GM19397 (cell line): ENCODE measurements around the gene SCAF4.

Experiments
- ATAC-seq: cut with Tn5 transposase; IDR thresholded peaks from one replicate; pipeline ENCODE4 v1.9.1; 2021; ENCODE audit warnings: mild to moderate bottlenecking, moderate library complexity; ENCODE audit not compliant: unreplicated experiment

Gene SCAF4

DNA sequence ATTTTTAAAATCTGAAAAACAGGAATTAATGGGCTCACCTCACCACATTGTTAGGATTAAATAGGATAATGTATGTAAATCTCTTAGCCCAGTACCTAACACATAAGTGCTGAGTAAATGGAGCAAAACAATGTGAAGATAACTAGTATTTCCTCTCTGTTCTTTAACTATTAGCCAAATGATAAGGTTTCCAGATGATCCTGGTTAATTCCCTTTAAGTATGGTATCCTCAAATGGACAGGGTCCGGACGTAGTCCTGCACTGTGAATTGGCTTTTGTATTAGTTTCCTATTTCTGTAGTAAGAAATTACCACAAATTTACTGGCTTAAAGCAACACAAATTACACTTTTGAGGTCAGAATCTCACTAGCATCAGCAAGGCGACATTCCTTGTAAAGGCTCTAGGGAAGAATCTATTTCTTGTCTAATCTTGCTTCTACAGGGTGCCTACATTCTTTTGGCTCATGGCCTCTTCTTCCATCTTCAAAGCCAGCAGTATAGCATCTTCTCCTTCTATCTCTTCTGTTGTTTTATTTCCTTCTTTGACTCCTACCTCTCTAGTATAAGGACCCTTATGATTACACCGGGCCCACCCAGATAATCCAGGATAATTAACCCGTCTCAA, 17.1 kb downstream of the SCAF4 start:
- ATAC-seq = no peak

DNA sequence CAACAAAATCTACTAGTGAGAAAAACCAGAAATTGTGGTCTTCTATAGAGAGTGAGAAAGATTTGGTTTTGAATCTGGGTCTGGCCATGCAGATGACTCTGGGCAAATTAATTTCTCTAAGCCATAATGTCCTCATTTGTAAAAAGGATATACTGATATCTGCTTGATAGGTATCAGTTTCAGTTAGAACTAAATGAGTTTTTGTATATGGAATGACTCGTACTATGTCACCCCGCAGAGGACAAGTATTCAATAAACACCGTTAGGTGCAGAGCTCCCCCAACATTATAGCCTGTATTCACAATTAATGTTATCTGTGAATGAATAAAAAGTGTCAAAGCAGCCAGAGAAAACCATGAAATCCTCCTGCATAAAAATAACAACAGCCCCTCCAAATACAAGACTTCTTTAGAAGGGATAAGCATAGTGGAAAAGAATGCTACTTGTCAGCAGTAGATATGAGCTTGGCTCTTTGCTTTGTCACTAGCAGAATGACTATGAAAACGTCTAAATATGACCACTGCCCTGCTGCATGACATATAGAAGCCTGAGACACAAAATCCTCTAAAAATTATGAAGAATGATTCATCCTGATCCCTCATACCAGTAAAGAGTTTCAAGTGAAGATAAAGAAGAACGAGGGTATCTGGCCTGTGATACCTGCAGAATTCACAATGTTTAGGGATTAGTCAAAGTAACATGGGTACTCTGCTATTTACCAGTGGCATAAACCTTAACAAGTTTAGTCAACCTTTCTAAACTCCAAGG, 17.8 kb downstream of the SCAF4 start:
- no peak for ATAC-seq

DNA sequence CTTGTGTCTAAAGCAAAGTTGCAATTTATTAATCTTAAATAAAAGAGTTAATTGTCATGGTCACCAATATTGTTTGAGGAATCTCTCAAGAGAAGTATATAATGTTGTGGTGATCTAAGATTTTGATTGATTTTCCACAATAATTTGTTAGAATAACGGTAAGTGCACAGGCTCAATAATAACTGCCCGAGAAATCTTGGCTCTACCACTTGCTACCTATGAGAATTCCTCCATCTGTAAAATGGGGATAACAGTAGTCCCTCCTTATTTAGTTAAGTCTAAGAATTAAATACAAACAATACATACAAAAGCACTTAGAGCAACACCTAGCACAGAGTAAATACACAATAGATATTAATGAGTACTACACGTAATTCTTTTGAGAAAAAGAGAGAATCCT, 18.8 kb downstream of the SCAF4 start:
- ATAC-seq = no peak

DNA sequence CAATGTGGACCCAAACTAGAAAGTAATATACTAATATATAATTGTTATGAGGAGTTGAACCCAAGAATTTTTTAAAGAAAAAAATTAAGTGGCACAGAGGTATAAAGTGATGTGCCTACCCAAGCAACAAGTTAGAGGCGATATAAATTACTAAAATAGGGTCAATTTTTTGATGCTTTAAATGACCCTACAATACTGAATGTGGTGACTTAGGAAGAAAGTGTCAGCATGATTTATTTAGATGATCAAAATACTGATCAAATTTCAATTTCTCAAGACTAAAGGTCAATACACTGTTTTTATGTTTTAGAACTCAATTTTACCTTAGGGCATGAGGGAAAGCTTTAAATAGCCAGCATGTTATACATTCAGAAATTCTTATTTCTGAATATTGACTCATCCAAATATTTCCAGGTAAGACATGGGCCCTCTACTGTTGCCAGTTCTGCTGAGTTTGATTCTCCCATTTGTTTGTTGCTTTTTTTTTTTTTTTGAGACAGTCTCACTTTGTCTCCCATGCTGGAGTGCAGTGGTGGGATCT, 20.1 kb downstream of the SCAF4 start:
- ATAC-seq = no peak

DNA sequence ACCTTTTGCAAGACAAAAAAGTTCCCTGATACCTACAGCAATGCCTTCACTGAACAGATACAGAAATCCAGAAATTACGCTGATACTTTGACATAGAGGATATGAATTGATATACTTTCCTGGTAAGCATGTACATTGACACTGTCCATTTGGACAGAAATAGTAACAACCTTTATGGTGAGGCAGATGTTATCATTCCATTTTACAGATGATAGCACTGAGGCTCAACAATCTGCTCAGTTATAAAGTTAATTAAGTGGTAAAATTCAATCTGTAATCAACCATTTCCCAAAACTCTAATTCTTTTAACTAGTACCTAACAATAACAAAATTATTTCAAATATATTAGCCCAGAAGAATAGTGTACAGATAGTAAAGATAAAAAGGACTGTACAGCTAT, 20.6 kb downstream of the SCAF4 start:
- no peak for ATAC-seq

DNA sequence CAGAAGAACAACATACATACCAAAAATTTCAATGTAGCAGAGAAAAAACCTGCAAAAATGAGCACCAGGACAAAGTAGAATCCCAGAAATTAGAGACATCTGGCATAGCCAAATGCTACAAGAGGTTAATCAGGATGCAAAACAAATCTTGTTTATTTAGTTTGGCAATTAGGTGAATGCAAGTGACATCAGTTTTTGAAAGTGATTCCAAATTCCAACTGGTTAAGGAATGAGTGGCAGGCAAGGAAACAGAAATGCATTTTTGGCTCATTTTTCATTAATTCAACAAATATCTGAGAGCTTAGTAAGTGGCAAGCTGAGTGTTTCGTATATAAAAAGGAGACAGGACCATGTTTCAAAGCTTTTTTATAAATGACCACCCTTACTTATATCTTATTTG, 21.3 kb downstream of the SCAF4 start:
- no peak for ATAC-seq

DNA sequence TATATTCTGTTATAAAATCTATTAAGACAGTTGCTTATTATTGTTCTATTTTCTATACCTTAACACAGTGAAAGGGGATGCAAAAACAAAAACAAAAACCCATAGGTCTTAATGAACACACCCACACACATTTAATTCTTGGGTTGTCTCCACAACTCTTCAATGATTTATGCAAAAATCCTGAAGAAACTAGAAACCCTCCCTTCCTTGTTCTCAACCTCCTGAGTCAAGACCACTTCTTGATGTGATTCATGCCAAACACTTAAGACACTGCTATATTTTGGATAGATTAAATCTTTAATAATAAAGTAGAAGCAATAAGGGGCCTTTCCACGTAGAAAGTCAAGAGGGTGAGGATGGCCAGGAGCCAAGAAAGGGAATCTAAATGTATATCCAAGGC, 23.4 kb downstream of the SCAF4 start:
- no peak for ATAC-seq

DNA sequence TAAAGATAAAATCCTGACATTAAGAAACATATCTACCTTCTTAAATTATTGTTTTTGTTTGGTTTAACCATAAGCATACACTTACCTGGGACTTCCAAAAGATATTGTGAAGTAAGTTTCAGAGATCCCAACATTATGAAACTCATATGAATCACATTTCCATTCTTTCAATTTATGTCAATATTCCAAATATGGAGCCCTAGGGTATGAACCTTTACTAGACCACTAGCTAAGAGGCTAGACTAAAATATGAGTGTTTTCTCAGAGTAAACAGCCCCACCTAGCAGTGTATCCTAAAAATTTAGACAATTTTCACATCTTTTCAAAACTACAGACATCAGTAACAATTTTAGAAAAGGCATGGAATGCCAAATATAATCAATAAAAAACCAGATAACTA, 24.4 kb downstream of the SCAF4 start:
- ATAC-seq = no peak

DNA sequence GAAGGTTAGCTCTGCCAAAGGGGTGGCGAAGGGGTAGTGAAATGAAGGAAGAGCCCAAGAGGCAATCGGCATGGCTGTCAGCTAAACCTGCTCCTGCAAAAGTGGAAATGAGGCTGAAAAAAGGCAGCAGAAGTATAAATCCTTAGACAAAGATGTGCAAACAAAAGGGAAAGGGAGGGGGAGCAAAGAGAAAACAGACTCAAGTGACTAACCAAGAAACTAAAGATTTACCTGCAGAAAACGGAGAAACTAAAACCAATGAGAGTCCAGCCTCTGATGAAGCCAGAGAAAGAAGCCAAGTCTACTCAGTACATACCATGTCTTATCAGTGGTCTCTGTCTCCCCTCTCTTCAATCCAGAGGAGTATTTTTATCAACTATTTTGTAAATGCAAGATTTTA, 25.4 kb downstream of the SCAF4 start:
- ATAC-seq = no peak

DNA sequence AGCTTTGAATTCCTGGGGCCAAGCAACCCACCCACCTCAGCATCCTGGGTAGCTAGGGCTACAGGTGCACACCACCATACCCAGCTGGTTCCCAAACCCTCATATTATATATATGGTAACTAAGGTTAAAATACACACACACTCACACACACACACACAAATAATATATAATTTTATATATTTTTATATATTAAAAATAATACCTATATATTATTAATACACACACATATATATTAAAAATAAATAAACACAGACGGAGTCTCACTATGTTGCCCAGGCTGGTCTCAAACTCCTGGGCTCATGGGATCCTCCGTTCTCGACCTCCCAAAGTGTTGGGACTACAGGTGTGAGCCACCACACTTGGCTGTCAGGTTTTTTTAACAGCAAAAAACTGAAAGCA, 31.9 kb downstream of the SCAF4 start:
- no peak for ATAC-seq

DNA sequence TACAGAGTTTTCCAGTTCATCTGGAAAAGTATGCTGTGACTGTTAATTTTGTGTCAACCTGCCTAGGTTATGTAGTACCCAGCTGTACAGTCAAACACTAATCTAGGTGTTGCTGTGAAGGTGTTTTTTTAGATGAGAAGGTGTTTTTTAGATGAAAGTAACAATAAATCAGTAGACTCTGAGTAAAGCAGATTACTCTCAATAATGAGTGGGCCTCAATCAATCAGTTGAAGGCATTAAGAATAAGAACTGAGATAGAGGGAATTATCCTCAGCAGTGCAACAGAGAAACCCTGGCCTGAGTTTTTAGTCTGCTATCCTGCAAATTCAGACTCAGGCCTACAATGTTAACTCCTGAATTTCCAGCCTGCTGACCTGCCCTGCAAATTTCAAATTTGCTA, 33.5 kb downstream of the SCAF4 start:
- ATAC-seq = no peak

DNA sequence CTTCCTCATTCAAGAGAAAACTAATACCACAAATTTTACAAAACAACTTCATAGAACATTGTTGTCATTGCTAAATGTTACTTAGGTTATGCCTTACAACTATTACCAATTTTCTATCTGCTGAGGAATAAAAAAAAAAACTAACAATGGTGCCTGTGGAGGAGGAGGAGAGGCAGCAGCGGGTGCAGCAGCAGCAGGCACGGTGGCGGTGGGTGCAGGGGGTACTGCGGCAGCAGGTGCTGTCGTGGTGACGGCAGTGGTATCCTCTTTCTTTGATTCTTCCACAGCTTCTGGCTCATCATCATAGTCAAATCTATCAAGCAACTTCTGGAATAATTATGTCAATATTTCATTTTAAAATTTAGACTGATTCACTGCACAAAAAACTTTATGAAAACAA, 35.5 kb downstream of the SCAF4 start:
- no peak for ATAC-seq

DNA sequence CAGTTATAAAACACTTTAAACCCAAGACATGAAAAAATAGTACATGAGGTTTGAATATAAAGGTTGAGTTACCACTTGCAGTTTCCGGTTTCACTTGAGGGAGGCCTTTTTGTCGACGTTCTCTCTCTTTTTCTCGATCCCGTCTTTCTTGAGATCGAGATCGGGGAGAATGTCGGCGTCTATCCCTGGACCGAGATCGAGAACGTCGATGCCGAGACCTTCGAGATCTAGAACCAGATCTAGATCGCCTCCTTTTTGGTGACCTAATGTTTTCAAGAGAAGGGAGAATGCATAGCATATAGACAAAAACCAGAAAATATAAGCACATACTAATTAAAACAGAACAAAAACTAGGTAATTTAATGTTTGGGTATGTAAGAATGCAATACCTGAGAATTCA, 38.7 kb downstream of the SCAF4 start:
- no peak for ATAC-seq

DNA sequence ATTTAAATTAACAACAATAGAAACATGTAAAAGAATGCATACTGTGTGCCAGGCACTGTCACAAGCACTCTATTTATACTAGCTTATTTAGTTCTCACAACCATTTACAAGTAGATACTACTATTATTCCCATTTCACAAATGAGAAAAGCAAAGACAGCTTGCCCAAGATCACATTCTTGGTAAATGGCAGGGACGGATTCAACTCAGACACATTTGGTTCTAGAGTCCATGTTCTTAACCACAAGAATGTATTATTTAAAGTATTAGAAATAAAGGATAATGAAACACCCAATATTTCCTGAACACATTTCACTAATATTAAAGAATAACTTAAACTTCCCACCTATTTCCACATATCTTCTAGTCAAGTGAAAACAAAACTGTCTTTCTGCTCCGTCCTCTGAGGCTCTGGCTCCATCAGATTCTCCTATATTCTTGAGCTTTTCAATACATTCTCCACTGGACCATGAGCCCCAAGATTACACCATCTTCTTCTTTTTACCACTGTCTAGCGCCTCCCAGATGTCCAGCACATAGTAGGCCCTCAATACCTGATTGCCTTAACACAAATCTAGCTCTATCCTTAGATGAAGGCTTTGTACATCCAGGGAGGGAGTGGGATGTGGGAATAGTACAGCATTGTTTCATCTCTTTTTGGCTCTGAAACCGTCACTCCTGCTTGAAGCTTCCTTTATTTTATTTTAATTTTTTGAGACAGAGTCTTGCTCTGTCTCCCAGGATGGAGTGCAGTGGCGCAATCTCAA, 43.1 kb downstream of the SCAF4 start:
- no peak for ATAC-seq

DNA sequence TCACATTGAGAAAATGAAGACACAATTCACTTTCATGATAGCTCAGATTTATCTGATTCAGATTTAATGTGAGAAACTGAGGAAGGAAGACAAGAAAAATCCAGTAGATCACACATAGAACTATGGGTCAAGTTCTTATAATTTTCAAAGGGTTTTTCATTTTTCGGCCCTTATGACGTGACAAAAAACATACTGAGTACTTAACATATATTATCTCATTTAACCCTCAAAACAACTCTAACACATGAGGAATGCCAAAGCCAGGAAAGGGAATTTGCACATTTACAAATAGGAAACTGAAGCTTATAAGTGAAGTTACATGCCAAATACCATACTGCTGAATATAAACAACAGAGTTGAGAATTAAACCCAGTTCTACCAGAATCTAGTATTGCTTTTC, 44.8 kb downstream of the SCAF4 start:
- ATAC-seq = no peak

DNA sequence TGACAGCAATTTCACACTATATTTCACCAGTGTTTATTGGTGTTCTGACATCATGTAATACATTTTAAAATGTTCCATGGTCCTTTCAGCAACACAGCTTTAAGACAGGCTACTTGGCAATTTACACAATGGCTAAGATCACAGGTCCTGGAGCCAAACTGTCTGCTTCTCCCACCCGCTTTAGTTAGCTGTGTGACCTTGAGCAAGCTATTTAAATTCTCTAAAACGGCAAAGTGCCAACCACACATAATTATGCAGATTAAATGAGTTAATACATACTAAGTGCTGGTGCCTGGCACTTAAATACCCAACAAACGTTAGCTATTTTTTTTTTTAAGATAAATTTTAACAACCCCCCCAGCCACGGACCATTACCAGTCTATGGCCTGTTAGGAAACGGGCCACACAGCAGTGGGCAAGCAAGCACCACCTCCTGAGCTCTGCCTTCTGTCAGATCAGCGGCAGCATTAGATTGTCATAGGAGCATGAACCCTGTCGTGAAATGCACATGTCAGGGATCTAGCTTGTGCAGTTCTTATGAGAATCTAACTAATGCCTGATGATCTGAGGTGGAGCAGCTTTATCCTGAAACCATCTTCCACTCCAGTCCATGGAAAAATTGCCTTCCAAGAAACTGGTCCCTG, 45.5 kb downstream of the SCAF4 start:
- ATAC-seq = no peak

DNA sequence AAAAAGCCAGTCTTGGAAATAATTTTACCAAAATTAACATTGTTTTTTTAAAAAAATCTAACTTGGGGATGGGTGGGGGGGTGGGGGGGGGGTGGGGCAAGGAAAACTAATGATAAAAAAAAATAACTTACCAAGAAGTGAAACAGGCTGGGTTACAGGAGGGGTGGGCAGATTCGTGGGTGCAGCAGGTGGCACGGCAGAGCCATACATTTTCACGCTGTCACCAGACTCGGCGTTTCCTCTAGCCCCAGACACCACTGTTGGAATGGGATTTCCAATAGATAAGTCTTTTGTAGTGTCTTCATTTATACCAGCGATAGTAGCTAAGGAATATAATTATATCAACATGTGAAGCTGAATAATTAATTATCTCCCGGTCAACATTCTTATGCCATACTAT, 47.0 kb downstream of the SCAF4 start:
- ATAC-seq = no peak

DNA sequence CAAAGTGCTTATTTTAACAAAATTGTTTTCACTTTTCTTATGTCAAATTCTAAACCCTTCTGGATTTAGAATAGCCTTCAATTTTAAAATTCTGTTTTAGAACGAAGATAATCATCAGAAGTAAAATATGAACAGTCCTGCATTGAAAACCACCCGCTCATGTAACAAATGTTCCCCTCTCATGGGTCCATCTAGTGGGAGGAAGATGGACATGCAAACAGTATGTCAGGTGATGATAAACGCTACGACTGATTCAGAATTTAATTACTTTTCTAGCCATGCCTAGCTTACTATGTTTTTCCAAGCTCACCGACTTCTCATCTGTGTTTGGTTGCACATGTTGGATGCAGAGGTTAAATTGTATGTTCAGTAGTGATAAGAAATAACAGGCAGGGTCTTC, 48.9 kb downstream of the SCAF4 start:
- ATAC-seq = no peak

DNA sequence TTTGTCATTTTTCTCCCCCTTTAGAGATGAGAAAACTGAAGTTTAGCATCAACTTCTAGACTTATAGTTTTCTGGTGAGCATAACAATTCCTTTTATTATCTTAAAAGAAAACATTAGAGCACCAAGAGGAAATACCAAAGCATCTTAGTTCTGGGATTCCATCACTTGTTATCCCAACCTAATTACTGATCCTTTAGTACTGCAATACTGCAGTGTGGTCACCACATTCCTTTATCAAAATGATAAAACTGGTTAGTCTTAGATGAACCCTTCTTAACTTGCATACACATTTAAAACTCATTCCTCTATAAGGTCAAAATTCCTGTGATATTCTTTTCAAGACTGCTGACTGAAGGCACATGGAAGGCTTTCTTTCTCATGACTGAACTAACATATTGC, 49.3 kb downstream of the SCAF4 start:
- no peak for ATAC-seq

DNA sequence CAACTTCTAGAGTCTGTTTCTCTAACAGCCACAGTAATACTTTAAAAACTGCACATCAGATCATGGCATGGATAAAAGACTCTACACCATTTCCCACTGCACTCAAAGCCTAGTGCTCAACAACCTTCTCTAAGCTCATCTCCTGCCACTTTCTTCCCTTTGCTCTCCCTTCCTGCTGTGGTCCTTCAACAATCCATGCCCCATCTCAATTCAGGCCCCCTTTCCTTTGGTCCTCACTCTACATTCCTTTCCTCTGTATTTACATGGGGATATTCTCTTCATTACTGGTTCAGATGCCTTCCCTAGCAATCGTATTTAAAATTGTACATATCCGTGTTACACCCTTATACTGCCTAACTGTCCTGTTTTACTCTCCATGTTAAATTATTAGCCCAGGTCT, 53.4 kb downstream of the SCAF4 start:
- ATAC-seq = no peak

DNA sequence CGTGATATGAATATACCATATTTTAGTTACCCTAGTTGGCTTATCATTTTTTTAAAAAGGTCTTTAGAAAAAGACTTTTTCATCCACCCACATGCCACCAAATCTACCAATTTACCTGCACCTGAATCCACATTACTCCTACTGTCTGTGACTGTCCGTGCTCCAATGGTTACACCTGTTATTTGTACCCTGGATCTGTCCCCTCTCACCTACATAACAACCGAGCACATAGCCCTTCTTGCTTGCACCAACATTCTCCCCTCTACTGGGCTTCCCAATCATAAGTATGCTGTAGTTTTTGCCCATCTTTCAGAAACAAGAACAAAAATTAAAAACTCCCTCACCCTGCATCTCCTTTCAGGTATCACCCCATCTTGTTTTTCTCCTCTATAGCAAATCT, 54.9 kb downstream of the SCAF4 start:
- no peak for ATAC-seq
